Urinary bladder (tissue), 4 donors: Measurements from ENCODE around the gene ARTN. TPM values are rescaled to one million over a fixed set of nuclear protein-coding genes. Genes with fewer than 3 reads are reported as not detected.
A peak's percentile ranks its signal among the peaks of the same experiment; 100 is the strongest.

Experiments
- DNase-seq: peaks from one replicate; pipeline ENCODE4 v3.0.0-alpha.2; 2015; ENCODE audit errors: extremely low spot score
- H3K27ac ChIP-seq: one replicate; pipeline ENCODE4 v1.5.1; 2013; ENCODE audit warnings: low read depth, mild to moderate bottlenecking, moderate library complexity
- H3K36me3 ChIP-seq: one replicate; pipeline ENCODE4 v1.6.1; 2013; ENCODE audit warnings: mild to moderate bottlenecking, moderate library complexity; ENCODE audit not compliant: insufficient read depth
- H3K4me1 ChIP-seq: one replicate; pipeline ENCODE4 v1.6.1; 2013; ENCODE audit warnings: mild to moderate bottlenecking, moderate library complexity; ENCODE audit not compliant: insufficient read depth
- H3K4me3 ChIP-seq: one replicate; pipeline ENCODE4 v1.5.1; 2013; ENCODE audit warnings: low read depth, low read length
- WGBS: extraction: QIAGEN DNeasy Blood & Tissue Kit; methylation state at CpG from one replicate; pipeline ENCODE4 v1.1.7; 2013; 5-methylcytosine and 5-hydroxymethylcytosine counted together
- polyA plus RNA-seq: library from polyadenylated mRNA; stranded (reverse); fragments of 200-250 nt; gene quantifications from one replicate; pipeline ENCODE4 v1.2.3, GENCODE V29; 2013
- total RNA-seq: library from RNA; depleted of rRNA; stranded (reverse); fragments of >200 nt; gene quantifications from one replicate; pipeline ENCODE4 v1.2.3, GENCODE V29; 2014
- donor health status: healthy with polysubstance abuse.
- donor health status: healthy.

ARTN gene
- total and polyA plus RNA-seq, 2 donors, result 1.4 to 2.4 TPM

GRCh38 chr1:43976045-43976444 is 42.4 kb downstream of the ARTN start:
- peak overlapping the region; percentile 76 for H3K4me3 ChIP-seq
- H3K27ac ChIP-seq, result no peak overlapping the region
- no peak for DNase-seq
- H3K4me1 ChIP-seq, result no peaks in the 10 kb centered on the region
- H3K36me3 ChIP-seq, result no peaks in the 10 kb centered on the region
- 82% methylated on average over 4 of the region's 4 CpGs for WGBS

- no peaks in the 10 kb centered on the region for H3K36me3 ChIP-seq
- no peak overlapping the region for H3K27ac ChIP-seq
- no peak for DNase-seq
- WGBS, result 92% methylated on average over 8 of the region's 8 CpGs
- no peaks in the 10 kb centered on the region for H3K4me1 ChIP-seq
- no peak overlapping the region for H3K4me3 ChIP-seq
Observed at GRCh38 chr1:43976890-43977289, 43.3 kb downstream of the ARTN start.

GRCh38 chr1:43977376-43978263 is 44.0 kb downstream of the ARTN start:
- DNase-seq, result no peak
- no peaks in the 10 kb centered on the region for H3K36me3 ChIP-seq
- no peak overlapping the region for H3K27ac ChIP-seq
- H3K4me3 ChIP-seq, result no peak overlapping the region
- 84% methylated on average over 9 of the region's 9 CpGs for WGBS
- H3K4me1 ChIP-seq, result no peaks in the 10 kb centered on the region

GRCh38 chr1:43978264-43978550 is 44.6 kb downstream of the ARTN start:
- H3K27ac ChIP-seq, result no peak overlapping the region
- H3K36me3 ChIP-seq, result no peaks in the 10 kb centered on the region
- no peak overlapping the region for H3K4me3 ChIP-seq
- 70% methylated on average over 5 of the region's 5 CpGs for whole genome bisulfite sequencing
- H3K4me1 ChIP-seq, result no peaks in the 10 kb centered on the region
- no peak for DNase-seq

GRCh38 chr1:43978551-43979260 is 45.1 kb downstream of the ARTN start, which contains the start of gene B4GALT2:
TSS of gene B4GALT2 (plus strand) at chr1:43979210. CDS start at chr1:43981161, 1,951 bp downstream.
- Histone ChIP-seq H3K4me3 (peak within 1 kb of the TSS; percentile 73), H3K36me3 (no peaks in the 10 kb centered on the region), H3K27ac (no peak within 1 kb of the TSS), H3K4me1 (no peaks in the 10 kb centered on the region)
- 6% methylated on average over 47 of the region's 54 CpGs for whole genome bisulfite sequencing
- no peak for DNase-seq

- DNase-seq, result no peak
- H3K36me3 ChIP-seq, result no peaks in the 10 kb centered on the region
- H3K27ac ChIP-seq, result no peak overlapping the region
- no peaks in the 10 kb centered on the region for H3K4me1 ChIP-seq
- peak overlapping the region; percentile 73 for H3K4me3 ChIP-seq
- WGBS, result under 1% methylated on average over 43 of the region's 45 CpGs
Observed at GRCh38 chr1:43979261-43979527, 45.6 kb downstream of the ARTN start.

GRCh38 chr1:43979528-43980254 is 46.1 kb downstream of the ARTN start:
- no peak for DNase-seq
- peak overlapping the region; percentile 73 for H3K4me3 ChIP-seq
- H3K36me3 ChIP-seq, result no peaks in the 10 kb centered on the region
- H3K4me1 ChIP-seq, result no peaks in the 10 kb centered on the region
- WGBS, result 2% methylated on average over 45 of the region's 45 CpGs
- no peak overlapping the region for H3K27ac ChIP-seq

- Histone ChIP-seq H3K4me1 (no peaks in the 10 kb centered on the region), H3K36me3 (no peaks in the 10 kb centered on the region), H3K27ac (no peak overlapping the region), H3K4me3 (no peak overlapping the region)
- WGBS, result 53% methylated on average over 13 of the region's 13 CpGs
- no peak for DNase-seq
Observed at GRCh38 chr1:43980255-43981134, 46.9 kb downstream of the ARTN start.

- no peaks in the 10 kb centered on the region for H3K36me3 ChIP-seq
- DNase-seq, result no peak
- WGBS, result 88% methylated on average over 20 of the region's 20 CpGs
- H3K27ac ChIP-seq, result no peak overlapping the region
- no peak overlapping the region for H3K4me3 ChIP-seq
- no peaks in the 10 kb centered on the region for H3K4me1 ChIP-seq
Observed at GRCh38 chr1:43981135-43981491, 47.5 kb downstream of the ARTN start.

GRCh38 chr1:43981636-43982035 is 48.0 kb downstream of the ARTN start:
- Histone ChIP-seq H3K36me3 (no peaks in the 10 kb centered on the region), H3K4me3 (no peak overlapping the region), H3K27ac (no peak overlapping the region), H3K4me1 (no peaks in the 10 kb centered on the region)
- no peak for DNase-seq
- 94% methylated on average over 20 of the region's 20 CpGs for WGBS

GRCh38 chr1:43982241-43982640 is 48.6 kb downstream of the ARTN start:
- DNase-seq, result no peak
- H3K4me1 ChIP-seq, result no peaks in the 10 kb centered on the region
- WGBS, result 90% methylated on average over 8 of the region's 8 CpGs
- no peaks in the 10 kb centered on the region for H3K36me3 ChIP-seq
- H3K4me3 ChIP-seq, result no peak overlapping the region
- no peak overlapping the region for H3K27ac ChIP-seq

- 87% methylated on average over 15 of the region's 15 CpGs for WGBS
Observed at GRCh38 chr1:43982808-43983207, 49.2 kb downstream of the ARTN start.

GRCh38 chr1:43983253-43983899 is 49.8 kb downstream of the ARTN start:
- 81% methylated on average over 12 of the region's 12 CpGs for WGBS
- Histone ChIP-seq H3K4me1 (no peaks in the 10 kb centered on the region), H3K27ac (no peak overlapping the region), H3K4me3 (no peak overlapping the region), H3K36me3 (no peaks in the 10 kb centered on the region)
- DNase-seq, result no peak

More at GRCh38 chr1:43982808-43983207, 49.2 kb downstream of the ARTN start:
- H3K4me1 ChIP-seq, result no peaks in the 10 kb centered on the region
- DNase-seq, result no peak
- H3K36me3 ChIP-seq, result no peaks in the 10 kb centered on the region
- H3K4me3 ChIP-seq, result no peak overlapping the region
- H3K27ac ChIP-seq, result no peak overlapping the region
